NOMO-1 treated with dmso at 0.1 percent for 144 hours (cell line): ENCODE results near the gene PARK7.
"Not testable (repeated sequence)": the region's sequence is repeated elsewhere in the genome, so short reads cannot be mapped to it uniquely, and the experiment has no call there.

ENCODE experiments used
- DNase-seq: peaks from one replicate; lab custom pipeline; 2025; ENCODE audit not compliant: unreplicated experiment; lab: John Stamatoyannopoulos, UW

The PARK7 gene

DNA sequence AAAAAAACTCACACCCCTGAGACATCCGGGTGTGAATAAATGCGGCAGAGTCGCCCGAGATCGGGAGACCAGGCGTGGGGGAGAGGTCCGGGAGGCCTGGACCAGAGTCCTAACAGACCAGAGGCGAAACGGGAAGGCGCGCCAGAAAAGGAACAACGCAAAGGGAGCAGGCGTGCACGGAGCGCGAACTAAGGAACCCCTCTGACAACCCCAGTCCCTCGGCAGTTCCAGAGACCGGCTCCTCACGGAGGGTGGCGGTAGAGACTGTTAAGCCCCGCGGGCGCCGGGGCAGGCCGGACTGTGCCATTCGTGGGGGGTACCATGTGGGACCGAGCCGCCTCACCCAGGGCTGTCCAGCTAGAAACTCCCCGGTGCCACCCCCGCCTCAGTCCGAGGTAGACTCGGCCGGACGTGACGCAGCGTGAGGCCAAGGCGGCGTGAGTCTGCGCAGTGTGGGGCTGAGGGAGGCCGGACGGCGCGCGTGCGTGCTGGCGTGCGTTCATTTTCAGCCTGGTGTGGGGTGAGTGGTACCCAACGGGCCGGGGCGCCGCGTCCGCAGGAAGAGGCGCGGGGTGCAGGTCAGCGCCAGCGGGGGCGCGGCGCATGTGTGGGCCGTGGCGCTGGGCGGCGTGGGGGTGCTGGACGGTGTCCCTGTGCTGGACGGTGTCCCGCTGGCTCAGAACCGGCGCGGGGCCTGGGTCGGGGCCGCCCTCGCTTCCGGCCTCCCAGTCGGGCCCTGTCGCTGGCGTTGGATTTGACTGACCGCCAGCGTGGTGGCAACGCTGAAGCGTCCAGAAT is at the start of gene PARK7:
TSS of gene PARK7 (plus strand) at position 496 of the 798 bp plus-strand sequence. CDS start 1,075 bp downstream, outside the sequence.
- peak; percentile 97 for DNase-seq

DNA sequence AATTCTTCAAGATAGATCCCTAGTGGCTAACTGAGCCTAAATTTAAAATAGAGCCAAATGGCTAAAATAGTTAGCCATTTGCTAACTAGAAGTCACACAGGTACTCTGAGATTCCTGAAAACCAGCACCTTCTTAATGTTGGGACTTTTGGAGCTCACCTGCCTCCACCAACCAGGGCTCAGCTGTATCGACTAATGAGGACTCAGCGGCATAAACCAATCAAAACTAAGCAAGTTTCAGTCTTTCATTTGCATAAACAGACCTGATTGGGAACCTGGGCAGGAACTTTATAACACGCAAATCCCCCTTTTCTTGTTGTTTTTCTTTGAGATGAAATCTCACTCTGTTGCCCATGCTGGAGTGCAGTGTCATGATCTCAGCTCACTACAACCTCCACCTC is 49.4 kb upstream of the PARK7 start:
- DNase-seq, result no peak

DNA sequence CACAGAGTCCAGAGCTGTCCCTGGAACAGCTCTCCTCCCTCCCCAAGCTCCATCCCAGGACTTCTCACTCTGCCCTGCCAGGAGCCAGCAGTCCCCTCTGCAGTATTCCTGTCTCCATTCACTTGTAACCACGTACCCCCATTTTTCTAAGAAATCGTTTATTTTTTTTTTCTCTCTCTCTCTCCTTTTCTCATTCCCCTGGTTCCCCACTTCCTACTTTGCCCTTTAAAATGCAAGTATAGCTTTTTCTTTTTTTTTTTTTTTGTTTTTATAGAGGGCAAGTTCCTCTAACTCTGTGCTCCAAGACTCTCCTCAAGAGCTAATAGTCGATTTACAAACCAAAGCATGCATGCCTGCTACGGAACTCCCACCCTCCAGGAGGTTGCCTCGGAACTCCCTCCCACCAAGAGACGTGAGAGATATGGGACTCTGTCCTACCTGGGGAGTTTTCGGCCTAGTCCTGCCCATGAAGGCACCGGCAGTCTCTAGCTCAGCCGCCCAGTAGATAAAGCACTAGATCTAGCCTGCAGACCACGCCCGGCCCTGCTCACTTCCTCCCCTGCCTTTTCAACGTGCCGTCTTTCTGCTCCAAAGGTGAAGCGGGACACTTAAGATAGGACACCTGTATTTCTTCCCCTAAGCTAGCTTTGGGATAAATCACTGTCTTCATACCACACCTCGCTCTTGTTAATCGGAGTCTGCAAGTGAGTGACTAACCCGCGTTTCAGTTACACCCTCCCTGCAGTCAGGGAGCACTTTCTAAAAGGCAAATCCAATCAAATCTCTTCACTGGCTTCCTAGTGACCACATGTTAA is 48.6 kb upstream of the PARK7 start:
- DNase-seq, result peak; percentile 58

DNA sequence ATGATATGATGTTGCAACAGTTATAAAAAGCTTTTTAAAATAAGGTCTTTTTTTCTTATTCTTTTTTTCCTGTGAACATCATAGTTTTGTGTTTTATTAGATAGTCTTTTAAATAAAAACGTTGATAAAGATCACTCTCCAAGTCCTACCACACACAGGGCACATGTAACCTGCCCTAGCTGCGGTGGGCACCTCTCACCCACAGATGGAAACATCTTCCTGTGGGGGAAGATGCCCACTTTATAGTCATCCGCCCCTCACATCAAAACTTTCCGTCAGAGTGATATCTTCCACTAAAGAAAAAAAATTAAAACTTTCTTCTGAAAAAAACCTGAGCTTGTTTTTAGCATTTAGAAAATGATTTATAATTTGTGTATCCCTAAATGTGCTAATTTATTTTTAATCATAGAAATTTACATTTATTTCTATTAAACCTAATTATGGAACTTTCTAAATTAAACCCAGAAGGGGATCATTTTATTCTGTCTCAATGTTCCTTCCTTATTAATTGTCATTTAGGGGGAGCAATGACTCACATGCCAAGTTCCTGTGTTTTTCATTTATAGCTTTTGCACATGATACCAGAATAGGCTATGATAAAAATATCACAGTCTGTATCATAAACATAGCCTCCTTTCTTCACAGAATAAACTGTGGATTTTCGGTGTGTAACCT is 45.5 kb upstream of the PARK7 start:
- DNase-seq, result no peak

DNA sequence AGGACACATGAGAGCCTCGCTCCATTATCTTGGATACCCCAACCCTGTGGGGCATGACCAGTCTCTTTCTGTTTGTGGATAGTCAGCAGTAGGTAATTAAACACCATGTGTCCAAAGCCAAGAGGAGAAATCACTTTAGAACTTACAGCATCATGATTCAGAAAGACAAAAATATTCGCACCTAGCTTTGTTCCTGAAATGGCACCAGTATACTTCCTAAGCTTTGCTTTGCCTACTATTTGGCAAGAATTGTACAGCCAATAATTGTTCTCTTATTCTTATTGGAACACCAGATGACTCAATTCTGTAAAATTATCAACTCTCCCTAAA is 45.0 kb upstream of the PARK7 start:
- no peak for DNase-seq

DNA sequence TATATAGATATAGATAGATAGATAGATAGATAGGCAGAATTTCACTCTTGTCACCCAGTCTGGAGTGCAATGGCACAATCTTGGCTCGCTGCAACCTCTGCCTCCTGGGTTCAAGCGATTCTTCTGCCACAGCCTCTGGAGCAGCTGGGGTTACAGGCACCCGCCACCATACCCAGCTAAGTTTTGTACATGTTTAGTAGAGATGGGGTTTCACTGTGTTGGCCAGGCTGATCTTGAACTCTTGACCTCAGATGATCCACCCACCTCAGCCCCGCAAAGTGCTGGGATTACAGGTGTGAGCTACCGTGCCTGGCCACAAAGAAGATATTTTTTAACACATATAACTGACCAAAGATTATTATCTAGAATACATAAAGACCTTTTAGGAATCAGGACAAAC is 43.5 kb upstream of the PARK7 start:
- not testable (repeated sequence) for DNase-seq

DNA sequence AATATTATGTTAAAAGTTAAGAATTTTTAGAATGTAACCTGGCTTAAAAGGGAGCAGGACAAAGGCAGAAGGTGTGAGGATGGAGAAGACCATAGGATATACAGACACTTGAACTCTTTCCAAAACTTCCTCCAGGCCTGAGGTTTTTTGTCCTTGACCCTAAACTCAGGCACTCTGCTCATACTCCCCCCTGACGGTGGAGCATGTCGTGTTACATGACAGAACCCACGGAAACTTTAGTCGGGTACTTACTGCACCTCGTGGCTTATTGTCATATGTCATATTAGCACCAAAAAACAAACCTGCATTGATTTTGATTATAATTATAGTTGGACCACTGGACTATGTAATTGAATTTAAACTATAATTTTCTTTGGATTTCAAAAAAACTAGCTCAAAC is 41.6 kb upstream of the PARK7 start:
- DNase-seq, result no peak

DNA sequence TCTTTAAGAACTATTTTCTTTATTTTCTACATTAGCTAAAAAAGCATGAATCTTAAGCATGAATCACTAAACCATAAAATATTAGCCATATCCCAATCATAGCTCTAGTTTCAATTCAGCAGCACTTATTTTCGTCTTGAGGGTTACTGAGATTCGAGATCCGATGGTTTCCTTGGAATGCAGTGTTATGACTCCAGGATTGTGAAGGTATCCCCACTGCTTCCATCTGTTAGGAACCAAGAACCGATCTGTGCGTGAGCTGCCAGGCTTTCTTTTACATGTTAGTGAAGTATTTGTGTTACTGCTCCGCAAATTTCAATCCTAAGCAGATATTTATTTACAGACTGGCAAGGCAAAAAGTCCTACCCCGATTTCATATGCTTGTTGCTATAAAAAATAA is 39.7 kb upstream of the PARK7 start:
- no peak for DNase-seq

DNA sequence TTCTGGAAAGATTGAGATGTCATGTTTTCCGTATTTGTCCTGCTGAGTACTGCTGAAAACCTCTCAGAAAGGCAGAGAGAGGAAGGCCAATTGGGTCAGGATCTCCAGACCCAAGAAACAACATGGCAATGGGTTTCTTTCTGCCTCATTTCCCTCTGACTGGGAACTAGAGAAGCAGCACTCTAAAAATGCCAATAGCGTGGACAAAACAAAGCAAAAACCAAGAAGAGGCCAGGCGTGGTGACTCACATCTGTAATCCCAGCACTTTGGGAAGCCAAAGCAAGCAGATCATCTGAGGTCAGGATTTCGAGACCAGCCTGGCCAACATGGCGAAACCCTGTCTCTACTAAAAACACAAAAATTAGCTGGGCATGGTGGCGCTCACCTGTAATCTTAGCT is 39.2 kb upstream of the PARK7 start:
- DNase-seq, result no peak

DNA sequence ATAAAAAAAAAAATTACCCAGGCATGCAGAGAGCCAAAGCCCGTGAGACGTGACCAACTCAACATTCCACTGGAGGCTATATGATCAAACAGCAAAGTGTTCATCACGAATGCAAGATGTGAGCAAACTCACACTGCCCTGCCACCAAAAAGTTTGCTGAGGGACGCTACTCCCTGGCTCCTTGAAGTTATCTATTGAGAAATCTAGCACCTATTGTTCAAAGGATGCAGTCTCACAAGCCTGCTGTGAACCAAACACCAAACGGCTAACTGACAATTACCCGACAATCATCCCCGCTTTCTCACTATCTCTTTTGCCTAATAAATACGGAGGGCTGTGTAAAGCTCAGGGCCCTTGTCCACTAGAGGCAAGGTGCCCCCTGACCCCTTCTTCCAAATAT is 34.5 kb upstream of the PARK7 start:
- DNase-seq, result not testable (repeated sequence)

DNA sequence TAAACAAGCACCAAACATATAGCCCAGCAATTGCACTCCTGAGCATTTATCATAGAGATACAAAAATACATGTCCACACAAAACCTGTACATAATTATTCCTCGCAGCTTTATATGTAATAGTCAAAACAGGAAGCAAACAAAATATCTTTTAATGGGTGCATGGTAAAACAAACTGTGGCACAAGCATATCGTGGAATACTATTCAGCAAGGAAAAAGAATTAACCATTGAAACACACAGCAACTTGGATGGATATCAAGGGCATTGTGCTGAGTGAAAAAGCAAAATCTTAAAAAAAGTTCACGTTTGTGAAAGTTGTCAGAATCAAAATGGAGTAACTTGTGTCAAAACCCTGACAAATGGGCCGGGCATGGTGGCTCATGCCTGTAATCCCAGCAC is 33.3 kb upstream of the PARK7 start:
- DNase-seq, result no peak

DNA sequence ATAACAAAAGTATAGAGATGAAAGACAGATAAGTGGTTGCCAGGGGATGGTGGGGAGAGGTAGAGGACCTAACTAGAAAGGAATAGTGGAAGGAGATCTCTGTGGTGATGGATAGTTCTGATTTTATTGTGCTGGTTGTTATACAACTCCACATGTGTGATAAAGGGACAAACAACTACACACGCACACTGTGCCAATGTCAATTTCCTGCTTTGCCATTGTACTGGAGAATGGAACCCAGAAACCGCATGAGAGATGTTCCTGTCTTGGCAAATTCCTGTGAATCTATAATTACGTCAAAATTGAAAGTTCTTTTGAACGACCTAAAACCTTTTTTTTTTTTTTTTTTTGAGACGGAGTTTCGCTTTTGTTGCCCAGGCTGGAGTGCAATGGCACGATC is 31.9 kb upstream of the PARK7 start:
- no peak for DNase-seq

DNA sequence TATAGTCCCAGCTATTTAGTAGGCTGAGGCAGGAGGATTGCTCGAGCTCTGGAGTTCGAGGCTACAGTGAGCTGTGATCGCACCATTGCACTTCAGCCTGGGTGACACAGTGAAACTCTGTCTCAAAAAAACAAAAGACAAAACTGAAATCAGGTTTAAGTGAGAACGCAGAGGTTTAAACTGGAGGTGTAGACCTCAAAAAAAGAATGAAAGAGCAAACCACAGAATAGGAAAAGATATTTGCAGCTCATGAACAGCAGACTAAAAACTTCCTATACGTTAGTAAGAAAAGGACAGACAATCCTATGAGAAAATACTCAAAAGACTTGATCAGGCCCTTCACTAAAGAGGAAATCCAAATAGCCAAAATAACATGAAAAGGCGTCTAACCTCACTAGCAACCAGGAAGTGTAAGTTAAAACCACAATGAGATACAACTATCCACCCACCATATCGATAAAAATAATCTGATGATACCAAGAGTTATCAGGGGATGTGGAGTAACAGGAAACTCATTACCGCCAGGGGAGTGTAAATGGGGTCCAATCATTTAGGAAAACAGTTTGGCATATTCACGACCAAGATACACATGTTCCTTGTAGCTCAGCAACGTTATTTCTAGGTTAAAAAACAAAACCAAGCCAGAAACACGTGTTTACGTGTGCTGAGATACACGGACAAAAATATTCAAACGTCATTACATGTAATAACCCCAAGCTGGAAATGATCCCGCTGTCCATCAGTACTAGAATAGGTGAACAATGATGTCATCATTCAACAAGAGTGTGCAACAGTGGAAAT is 30.7 kb upstream of the PARK7 start:
- DNase-seq, result no peak

DNA sequence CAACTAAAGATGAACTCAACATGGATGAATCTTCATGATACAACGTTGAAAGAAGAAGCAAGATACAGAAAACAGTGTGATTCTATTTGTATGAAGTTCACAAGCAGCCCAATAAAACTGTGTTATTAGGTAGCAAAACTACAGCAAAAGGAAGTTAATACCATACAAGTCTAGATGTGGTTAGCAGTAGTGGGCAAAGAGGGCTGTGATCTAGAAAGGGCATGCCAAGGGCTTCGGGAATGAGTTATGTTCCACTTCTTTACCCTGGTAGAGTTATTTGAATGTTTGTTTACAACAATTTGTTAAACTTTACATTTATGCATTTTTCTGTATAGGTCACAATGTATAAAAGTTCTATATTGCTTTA is 30.1 kb upstream of the PARK7 start:
- no peak for DNase-seq

DNA sequence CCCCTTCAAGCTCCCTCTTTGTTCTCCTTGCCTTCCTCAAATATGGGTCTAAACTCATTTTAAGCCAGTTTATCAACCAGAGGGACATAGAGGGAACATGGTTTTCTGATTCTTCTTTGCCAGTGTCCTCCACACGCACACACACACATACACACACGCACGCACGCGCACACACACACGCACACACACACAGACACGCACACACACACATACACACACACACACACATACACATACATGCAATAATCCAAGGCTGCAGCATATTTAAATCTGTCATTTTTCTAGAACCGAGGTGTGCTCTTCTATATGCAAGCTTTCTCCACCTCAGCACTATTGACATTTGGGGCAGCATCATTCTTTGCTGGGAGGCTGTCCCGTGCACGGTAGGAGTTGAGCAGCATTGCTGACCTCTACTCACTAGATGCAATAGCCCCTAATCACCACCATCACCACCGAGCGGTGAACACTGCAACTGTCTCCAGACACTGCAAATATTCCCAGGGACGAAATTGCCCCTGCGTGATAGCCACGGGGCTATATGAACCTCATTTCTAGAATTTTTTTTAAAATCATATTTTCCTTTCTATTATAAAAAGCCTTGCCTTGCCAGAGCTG is 28.9 kb upstream of the PARK7 start:
- no peak for DNase-seq

DNA sequence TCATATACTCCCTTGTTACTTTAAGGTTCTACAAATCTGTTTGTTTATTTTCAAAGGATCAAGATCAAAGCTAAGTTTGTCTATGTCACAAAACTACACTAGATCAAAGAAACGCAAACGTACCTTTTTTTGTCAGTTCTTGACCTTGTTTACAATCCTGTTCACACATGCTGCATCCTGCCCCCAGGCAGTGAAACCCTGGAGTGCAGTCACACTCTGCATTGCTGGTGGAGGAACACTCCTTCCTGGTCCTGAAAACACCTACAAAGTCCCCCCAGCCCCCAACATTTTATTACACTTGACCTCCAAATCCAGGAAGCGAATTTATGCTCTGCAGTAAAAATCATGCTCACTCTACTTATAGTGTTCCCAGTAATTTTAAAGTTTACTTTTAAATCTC is 23.4 kb upstream of the PARK7 start:
- DNase-seq, result no peak

DNA sequence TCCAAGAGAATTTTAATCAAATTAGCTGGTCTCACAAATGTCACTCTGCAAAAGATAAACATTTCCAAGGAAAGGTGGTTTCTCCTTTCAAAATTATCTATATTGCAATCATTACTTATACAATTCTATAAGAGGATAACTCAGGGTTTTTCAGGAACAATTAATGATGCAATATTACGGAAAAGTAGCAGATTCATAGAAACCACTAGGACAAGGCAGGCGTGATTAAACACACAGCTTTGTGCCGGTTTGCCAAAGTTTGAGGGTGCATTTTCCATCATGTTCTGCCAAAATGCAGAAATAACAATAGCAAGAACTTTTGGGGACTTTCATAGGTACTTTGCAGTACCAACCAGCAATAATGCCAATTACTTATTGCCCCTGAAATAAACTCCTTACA is 21.5 kb upstream of the PARK7 start:
- DNase-seq, result no peak

DNA sequence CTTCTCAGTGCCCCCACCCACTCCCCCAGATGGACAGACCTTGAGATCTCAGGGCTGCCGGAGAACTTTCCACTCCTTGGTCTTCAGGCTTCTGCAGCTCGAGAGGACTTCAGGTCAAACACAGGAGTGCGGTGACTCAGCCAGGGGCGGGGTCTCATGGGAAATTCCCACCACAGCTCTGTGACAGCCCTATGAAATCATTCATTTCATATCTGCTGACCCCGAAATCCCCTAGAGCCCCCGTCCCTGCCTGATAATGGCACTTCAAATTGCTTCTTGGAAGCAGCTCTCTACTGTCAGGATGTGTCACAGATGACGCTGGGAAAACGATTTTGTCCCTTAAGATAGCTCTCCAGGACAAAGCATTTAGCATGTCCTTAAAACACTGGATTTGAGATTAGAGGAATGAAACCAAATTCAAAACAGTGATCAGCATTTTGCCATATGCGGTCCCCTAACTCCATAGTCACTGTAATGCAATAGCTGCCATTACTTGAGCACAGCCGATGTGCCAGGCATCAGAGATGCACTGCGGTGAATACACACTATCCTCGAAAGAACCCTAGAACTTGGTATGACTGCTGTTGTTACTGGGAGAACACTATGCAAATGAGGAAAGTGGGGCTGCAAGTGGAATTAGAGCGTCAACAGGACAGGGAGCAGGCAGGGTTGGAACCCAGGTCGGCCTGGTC is 20.6 kb upstream of the PARK7 start, which contains the start of gene TNFRSF9:
TSS of gene TNFRSF9 (minus strand) at position 95 of the 692 bp plus-strand sequence. CDS start 845 bp downstream, outside the sequence.
- no peak for DNase-seq

DNA sequence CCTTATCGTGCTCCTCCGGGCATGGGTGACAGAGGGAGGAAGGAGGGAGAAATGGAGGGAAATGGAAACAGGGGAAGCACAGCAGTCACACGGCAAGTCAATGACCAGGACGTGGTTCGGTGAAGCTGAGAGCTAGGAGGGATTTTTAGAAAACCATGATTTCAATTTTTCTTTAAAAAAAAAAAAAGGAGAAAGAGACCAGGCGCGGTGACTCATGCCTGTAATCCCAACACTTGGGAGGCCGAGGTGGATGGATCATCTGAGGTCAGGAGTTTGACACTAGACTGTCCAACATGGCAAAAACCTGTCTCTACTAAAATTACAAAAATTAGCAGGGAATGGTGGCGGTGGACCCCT is 20.1 kb upstream of the PARK7 start:
- DNase-seq, result no peak
